Prostate gland (tissue), 2 donors: ENCODE measurements around the gene GRIA3. TPM values are rescaled to one million over a fixed set of nuclear protein-coding genes. Genes with fewer than 3 reads are reported as not detected.

Experiments
- DNase-seq: peaks from one replicate; pipeline ENCODE4 v3.0.0-alpha.2; 2019; ENCODE audit warnings: low spot score
- H3K27ac ChIP-seq, 2 donors: fragments of 200-600 bp; sonication (generic); 2 replicates each; pipeline ENCODE4 v1.5.1; 2017 to 2019
- H3K27me3 ChIP-seq: fragments of 200-600 bp; sonication (generic); replicated peaks from 2 replicates; pipeline ENCODE4 v1.5.1; 2019; ENCODE audit not compliant: insufficient read depth
- H3K36me3 ChIP-seq, 2 donors: fragments of 200-600 bp; sonication (generic); 1 replicate in 1 of 2; 2 replicates in 1 of 2; pipeline versions ENCODE4 v1.5.1 to v1.8.1; 2017 to 2019
- H3K4me1 ChIP-seq: fragments of 200-600 bp; sonication (generic); replicated peaks from 2 replicates; pipeline ENCODE4 v1.5.1; 2019
- H3K4me3 ChIP-seq, 2 donors: fragments of 200-600 bp; sonication (generic); 2 replicates each; pipeline ENCODE4 v1.5.1; 2017 to 2019
- H3K9me3 ChIP-seq: fragments of 200-600 bp; sonication (generic); 2 replicates; pipeline ENCODE4 v1.5.1; 2017
- POLR2A ChIP-seq: fragments of 450-650 bp; IDR thresholded peaks from one replicate; pipeline ENCODE4 v1.6.1; 2016; ENCODE audit warnings: antibody characterized with exemption, mild to moderate bottlenecking
- POLR2AphosphoS5 ChIP-seq: sonication (generic); formaldehyde crosslinking; IDR thresholded peaks from one replicate; pipeline ENCODE4 v1.6.1; 2017; ENCODE audit warnings: antibody characterized with exemption
- WGBS: methylation state at CpG from one replicate; pipeline ENCODE4 v1.1.5; 2018; 5-methylcytosine and 5-hydroxymethylcytosine counted together
- intact Hi-C: fragments of 100-400 bp; cut with DNase I; formaldehyde crosslinking; loops from one replicate; pipeline ENCODE4 v1.14.2; 2022
- total RNA-seq, 2 donors: library from RNA; depleted of rRNA; stranded (reverse); fragments of >200 nt; gene quantifications; one replicate each; pipeline ENCODE4 v1.1.0, GENCODE V29; 2016
- TF ChIP-seq, protein P1 (sequence below), 4 experiments: fragments of 200-600 bp in 2 of 4; fragments of 450-650 bp in 2 of 4; sonication (generic) in 2 of 4; IDR thresholded peaks; 1 replicate in 3 of 4; 2 replicates in 1 of 4; pipeline ENCODE4 v1.5.1; 2016 to 2019; ENCODE audit warnings: antibody characterized with exemption in 4 of 4, mild to moderate bottlenecking in 2 of 4, moderate library complexity in 2 of 4

The GRIA3 gene
- total RNA-seq, 2 donors from 2014 or later, result 1.1 to 1.6 TPM

DNA sequence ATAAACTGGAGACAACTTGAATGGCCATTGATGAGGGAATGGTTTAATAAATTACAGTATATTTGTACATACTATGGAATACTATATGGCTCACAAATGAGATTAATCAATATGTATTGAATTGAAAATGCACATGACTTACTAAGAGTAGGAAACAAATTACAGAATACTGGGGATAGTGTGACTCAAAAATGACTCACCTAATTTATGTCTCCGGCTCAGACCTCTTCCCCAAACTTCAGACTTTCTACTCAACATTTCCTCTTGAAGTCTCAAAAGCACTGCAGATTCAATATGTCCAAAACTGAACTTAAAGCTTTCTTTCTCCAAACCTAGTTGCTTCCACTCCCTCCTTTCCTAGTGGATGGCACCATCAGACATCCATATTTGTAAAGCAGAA is 28.8 kb upstream of the GRIA3 start:
- no peak for TF ChIP-seq POLR2A
- 100% methylated on average over 1 of the region's 1 CpG for WGBS
- Histone ChIP-seq H3K27me3 (no peaks in the 10 kb centered on the region), H3K4me1 (no peaks in the 10 kb centered on the region), H3K9me3 (no peaks in the 10 kb centered on the region), H3K4me3 (no peak overlapping the region), H3K36me3 (no peaks in the 10 kb centered on the region), H3K27ac (no peak overlapping the region)
- intact Hi-C loops, result no loop called here
- DNase-seq, result no peak

DNA sequence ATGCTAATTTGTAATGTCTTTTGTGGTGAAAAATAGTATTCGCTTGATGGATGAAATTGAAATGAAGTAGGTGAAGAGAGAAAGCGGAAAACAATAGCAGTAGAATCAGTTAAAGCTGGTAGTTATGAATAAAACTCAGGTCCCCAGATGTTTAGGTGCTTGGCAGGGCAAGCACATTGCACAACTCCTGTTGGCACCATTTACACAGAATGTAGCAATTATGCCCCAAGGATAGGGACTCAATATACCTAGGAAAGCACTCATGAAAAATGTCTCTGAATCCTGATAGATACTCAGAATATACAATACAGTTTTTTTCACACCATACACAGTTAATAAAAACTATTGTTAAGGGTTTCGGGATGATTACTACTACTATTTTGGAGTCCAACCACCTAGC is 26.5 kb upstream of the GRIA3 start:
- WGBS, result 89% methylated on average over 3 of the region's 3 CpGs
- Histone ChIP-seq H3K36me3 (no peaks in the 10 kb centered on the region), H3K4me3 (no peak overlapping the region), H3K4me1 (no peaks in the 10 kb centered on the region), H3K9me3 (no peaks in the 10 kb centered on the region), H3K27me3 (no peaks in the 10 kb centered on the region), H3K27ac (no peak overlapping the region)
- no peak for DNase-seq
- intact Hi-C loops, result no loop called here
- TF ChIP-seq, protein P1, sequence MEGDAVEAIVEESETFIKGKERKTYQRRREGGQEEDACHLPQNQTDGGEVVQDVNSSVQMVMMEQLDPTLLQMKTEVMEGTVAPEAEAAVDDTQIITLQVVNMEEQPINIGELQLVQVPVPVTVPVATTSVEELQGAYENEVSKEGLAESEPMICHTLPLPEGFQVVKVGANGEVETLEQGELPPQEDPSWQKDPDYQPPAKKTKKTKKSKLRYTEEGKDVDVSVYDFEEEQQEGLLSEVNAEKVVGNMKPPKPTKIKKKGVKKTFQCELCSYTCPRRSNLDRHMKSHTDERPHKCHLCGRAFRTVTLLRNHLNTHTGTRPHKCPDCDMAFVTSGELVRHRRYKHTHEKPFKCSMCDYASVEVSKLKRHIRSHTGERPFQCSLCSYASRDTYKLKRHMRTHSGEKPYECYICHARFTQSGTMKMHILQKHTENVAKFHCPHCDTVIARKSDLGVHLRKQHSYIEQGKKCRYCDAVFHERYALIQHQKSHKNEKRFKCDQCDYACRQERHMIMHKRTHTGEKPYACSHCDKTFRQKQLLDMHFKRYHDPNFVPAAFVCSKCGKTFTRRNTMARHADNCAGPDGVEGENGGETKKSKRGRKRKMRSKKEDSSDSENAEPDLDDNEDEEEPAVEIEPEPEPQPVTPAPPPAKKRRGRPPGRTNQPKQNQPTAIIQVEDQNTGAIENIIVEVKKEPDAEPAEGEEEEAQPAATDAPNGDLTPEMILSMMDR (IDR thresholded peaks at IDR 0.05), result no peak
- TF ChIP-seq POLR2A (no peak), POLR2AphosphoS5 (no peak)

DNA sequence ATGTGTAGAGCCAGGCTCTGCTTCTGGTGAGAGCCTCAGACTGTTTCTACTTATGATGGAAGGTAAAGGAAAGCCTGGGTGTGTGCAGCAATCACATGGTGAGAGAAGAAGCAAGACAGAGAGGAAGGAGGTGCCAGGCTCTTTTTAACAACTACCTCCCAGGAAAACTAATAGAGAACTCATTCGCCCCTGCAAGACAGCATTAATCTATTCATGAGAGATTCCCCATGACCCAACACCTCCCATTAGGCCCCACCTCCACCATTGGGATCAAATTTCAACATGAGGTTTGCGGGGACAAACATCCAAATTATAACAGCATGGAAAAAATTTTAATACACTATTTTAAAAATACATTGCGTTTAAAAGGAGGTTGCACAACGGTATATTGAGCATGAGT is 24.7 kb upstream of the GRIA3 start:
- no peaks in the 10 kb centered on the region for H3K9me3 ChIP-seq
- intact Hi-C loops, result no loop called here
- WGBS, result 89% methylated on average over 4 of the region's 4 CpGs
- TF ChIP-seq POLR2A, result no peak
- TF ChIP-seq POLR2AphosphoS5, result no peak
- TF ChIP-seq, protein P1 (IDR thresholded peaks at IDR 0.05), result no peak
- no peaks in the 10 kb centered on the region for H3K27me3 ChIP-seq
- no peaks in the 10 kb centered on the region for H3K4me1 ChIP-seq
- no peak for DNase-seq
- no peak overlapping the region for H3K27ac ChIP-seq
- no peak overlapping the region for H3K4me3 ChIP-seq
- H3K36me3 ChIP-seq, result no peaks in the 10 kb centered on the region

DNA sequence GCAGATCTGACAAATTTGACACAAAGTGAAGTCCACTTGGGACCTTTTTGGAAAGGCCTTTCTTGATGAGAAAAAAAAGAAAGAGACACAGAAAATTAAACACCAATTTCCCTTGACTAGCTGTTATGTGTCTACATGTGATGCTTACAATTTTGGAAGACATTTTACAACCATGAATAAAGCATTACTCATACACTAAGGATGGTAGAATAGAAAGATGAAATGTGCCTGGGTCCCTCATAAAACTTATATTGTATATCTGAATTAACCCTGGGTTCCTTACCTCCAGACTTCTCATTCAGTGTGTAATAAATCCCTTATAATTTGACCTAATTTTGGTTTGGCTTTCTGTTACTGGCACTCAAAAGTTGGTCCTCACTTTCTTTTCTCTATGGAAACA is 16.5 kb upstream of the GRIA3 start:
- no peaks in the 10 kb centered on the region for H3K27me3 ChIP-seq
- no peak overlapping the region for H3K27ac ChIP-seq
- TF ChIP-seq, protein P1 (IDR thresholded peaks at IDR 0.05), result no peak
- TF ChIP-seq POLR2AphosphoS5 (no peak), POLR2A (no peak)
- intact Hi-C loops, result no loop called here
- no peaks in the 10 kb centered on the region for H3K9me3 ChIP-seq
- no peaks in the 10 kb centered on the region for H3K4me1 ChIP-seq
- DNase-seq, result no peak
- no peak overlapping the region for H3K4me3 ChIP-seq
- no peaks in the 10 kb centered on the region for H3K36me3 ChIP-seq

DNA sequence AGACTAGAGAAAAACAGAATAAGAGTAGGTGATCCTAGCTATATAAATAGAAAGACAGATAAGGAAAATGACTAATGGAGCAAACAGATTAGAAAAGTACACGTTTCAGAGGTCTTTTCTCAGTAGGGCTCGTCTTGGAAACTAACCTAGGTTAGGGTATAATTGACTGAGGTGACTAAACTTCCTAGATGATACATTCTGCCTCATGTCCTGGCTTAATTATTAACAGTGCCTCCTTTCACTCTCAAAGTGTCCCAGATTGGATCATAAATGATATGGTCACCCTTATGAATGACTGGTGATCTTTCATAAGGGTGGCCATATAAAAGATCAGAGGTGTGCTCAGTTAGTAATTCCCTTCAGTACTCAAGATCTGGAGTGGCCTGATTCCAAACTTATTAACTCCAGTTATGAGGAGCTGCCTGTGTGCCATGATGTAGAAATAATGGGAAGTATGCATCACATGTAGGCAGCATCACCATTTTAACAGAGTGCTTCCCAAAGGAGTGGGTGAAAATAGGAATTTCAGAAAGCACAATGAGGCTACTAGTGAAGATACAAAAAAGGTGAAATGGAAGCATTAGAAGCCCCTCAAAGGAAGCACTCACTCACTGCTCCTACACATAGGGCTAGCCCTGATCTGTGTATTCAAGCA is 14.7 kb upstream of the GRIA3 start:
- no peak for DNase-seq
- intact Hi-C loops, result no loop called here
- TF ChIP-seq POLR2AphosphoS5 (no peak), POLR2A (no peak)
- TF ChIP-seq, protein P1 (IDR thresholded peaks at IDR 0.05), result no peak
- H3K4me1 ChIP-seq, result no peaks in the 10 kb centered on the region
- no peak overlapping the region for H3K27ac ChIP-seq
- no peak overlapping the region for H3K4me3 ChIP-seq
- no peaks in the 10 kb centered on the region for H3K36me3 ChIP-seq
- WGBS, result 19% methylated on average over 2 of the region's 2 CpGs
- no peaks in the 10 kb centered on the region for H3K9me3 ChIP-seq
- no peaks in the 10 kb centered on the region for H3K27me3 ChIP-seq
